ENCODE data around the gene GBP5. TPM values are rescaled to one million over a fixed set of nuclear protein-coding genes. Genes with fewer than 3 reads are reported as not detected.
"Not testable (repeated sequence)": the region's sequence is repeated elsewhere in the genome, so short reads cannot be mapped to it uniquely, and the experiment has no call there.

Gene GBP5
- total RNA-seq, 1 donor, result 26.4 TPM

DNA sequence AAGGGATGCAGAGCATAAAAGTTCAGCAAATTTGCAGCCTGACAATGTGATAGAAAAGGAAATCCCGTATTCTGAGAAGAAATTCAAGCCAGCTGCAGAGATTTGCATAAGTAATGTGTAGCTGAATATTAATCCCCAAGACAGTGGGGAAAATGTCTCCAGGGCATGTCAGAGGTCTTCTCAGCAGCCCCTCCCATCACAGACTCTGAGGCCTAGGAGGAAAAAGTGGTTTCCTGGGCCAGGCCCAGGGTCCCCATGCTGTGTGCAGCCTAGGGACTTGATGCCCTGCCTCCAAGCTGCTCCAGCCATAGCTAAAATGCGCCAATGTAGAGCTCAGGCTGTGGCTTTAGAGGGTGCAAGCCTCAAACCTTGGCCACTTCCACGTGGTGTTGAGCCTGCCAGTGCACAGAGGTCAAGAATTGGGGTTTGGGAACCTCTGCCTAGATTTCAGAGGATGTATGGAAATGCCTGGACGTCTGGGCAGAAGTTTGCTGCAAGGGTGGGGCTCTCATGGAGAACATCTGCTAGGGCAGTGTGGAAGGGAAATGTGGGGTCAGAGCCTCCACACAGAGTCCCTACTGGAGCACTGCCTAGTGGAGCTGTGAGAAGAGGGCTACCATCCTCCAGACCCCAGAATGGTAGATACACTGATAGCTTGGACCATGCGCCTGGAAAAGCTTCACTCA, 11.6 kb upstream of the GBP5 start:
- not testable (repeated sequence) for DNase-seq (ENCODE audit: low read depth in 2 of 3, low spot score in 2 of 3)

GRCh38 chr1:89280766-89281165, 8.1 kb upstream of the GBP5 start:
- DNase-seq (ENCODE audit: low read depth in 2 of 3, low spot score in 2 of 3), result no peak

- no peak for DNase-seq (ENCODE audit: low read depth in 2 of 3, low spot score in 2 of 3)
Observed at GRCh38 chr1:89279011-89279466, 6.4 kb upstream of the GBP5 start.

DNA sequence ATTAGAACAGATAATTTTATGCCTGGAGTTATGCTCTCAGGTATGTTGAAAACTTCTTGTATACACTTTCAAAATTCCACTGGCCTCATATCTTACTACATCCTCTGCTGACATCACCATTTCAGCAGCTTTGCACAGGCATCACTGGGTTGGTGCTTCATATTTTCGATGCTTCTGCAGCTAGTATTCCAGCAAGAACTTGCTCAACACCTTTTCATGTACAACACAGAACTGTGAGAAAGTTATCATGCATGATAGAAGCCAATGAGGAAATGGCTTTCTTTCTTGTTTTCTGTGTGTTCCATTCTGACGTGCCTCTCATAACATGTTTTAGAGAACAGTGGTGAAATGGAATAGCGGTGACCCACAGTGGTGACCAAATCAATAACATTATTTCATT, 5.1 kb upstream of the GBP5 start:
- DNase-seq (ENCODE audit: low read depth in 2 of 3, low spot score in 2 of 3), result no peak

- DNase-seq (ENCODE audit: low read depth in 2 of 3, low spot score in 2 of 3), result peak in 2 of 3 donors; percentile 55 to 71
Observed at GRCh38 chr1:89276690-89277089, 4.0 kb upstream of the GBP5 start.

DNA sequence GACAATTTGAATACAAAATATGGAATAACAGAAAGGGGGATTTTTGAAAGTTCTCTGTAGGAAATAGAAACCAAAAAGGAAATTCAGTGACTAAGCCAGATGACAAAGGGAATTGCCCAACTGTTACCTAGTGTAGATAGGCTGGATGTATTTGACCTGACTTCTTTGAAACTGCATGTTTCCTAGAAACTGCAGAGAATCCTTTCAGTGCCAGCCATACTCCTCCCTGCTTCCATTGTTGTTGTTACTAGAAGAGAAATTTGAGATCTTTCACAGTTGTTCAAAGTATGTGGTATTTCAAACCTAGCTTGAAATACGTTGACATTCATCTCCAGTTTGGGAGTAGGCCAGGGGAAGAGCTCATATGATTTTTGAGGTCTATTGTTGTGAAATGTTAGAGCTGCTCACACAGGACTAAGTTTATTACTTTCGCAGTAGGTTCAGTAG, 1.8 kb upstream of the GBP5 start:
- DNase-seq (ENCODE audit: low read depth in 2 of 3, low spot score in 2 of 3), result peak; percentile 23 to 72 (median 65)

DNA sequence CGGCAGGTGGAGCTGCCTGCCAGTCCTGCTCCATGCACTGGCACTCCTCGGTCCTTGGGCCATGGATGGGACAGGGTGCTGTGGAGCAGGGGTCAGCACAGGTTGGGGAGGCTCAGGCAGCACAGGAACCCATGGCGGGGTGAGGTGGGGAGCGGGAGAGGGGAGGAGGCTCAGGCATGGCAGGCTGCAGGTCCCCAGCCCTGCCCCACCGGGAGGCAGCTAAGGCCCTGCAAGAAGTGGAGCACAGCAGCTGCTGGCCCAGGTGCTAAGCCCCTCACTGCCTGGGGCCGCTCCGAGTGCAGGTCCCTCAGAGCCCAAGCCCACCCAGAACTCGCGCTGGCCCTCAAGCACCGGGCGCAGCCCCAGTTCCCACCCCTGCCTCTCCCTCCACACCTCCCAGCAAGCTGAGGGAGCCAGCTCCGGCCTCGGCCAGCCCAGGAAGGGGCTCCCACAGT, 691 bp upstream of the GBP5 start:
- DNase-seq (ENCODE audit: low read depth in 2 of 3, low spot score in 2 of 3), result no peak

DNA sequence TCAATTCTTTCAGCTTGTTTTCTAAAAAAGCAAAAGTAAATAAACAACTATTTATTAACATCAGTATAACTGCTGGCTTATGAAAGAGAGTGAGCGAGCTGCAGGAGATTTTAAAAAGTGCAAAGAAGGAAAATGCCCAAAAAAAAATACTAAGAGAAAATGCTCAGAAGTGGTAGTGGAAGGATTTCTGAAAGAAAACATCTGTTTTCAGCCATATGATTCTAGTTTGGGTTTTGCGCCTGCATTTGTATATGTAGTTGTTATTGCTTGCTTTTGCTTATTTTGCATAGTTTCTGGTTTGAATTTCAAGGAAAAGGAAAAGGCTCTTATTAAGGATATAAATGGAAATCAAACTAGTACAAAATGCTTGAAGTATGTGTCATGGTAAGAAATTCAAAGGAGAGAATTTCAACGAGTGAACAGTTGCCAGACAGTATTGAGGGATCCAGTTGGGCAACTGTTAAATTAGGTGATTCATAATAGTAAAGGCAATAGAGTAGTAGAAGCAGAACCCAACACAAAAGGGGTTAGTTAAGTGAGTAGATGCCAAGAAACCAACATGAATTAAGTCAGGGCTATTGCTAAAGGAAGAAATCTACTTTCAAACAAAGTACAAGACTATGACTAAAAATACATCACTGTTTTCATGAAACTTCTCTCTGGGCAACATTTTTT, 1.2 kb downstream of the GBP5 start:
- no peak for DNase-seq (ENCODE audit: low read depth in 2 of 3, low spot score in 2 of 3)

DNA sequence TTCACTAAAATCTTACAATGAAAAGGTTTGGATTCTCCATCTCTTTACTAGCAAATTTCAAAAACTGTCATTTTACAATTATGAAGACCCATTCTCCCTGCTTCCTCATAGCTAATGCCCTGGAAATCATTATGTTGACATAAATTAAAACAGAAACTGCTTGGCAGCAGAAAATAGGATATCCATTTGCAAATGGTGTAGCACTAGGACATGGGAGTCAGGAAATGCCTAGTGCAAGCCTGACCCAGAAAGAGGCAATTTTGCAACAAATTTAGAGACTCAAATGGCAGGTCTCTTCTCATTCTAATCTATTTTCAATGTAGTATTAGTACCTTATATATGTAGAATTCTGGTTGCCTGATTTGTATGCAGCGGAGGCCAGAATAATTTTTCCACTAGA, 2.2 kb downstream of the GBP5 start:
- DNase-seq (ENCODE audit: low read depth in 2 of 3, low spot score in 2 of 3), result no peak

DNA sequence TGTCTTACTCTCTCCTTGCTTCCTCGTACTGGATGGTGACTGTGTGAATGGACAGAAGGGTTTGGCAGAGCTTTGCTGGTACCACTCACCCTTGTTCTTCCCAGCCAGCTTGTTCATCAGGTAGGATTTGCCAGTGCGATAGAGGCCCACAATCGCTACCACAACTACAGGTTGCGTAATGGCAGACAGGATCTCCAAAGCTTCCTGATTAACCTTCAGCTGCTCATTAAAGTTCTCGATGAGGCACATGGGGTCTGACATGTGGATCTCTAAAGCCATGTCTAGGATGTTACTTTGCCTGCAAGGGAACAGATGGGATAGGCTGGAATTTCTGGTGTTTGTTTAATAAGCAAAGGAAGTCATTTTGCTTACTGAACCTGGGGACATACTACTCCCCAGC, 3.4 kb downstream of the GBP5 start:
- no peak for DNase-seq (ENCODE audit: low read depth in 2 of 3, low spot score in 2 of 3)

DNA sequence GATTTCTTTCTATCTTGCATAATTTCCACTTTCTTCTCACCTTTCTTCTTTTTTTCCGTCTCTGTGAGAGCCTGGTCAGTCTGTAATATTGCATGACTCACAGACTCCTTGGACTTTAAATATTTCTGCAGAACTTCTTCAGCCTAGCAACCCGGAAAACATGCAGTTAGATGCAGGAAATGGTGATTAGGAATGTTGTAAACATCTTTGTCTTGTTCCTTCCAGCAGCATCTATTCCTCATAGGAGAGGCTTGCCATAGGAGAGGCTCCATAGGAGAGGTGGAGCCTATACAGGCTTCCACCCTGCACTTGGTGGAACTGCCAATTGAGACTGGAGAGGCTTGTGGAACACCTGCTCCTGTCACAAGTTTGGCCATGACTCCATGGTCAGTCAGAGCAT, 10.0 kb downstream of the GBP5 start:
- DNase-seq (ENCODE audit: low read depth in 2 of 3, low spot score in 2 of 3), result no peak

DNA sequence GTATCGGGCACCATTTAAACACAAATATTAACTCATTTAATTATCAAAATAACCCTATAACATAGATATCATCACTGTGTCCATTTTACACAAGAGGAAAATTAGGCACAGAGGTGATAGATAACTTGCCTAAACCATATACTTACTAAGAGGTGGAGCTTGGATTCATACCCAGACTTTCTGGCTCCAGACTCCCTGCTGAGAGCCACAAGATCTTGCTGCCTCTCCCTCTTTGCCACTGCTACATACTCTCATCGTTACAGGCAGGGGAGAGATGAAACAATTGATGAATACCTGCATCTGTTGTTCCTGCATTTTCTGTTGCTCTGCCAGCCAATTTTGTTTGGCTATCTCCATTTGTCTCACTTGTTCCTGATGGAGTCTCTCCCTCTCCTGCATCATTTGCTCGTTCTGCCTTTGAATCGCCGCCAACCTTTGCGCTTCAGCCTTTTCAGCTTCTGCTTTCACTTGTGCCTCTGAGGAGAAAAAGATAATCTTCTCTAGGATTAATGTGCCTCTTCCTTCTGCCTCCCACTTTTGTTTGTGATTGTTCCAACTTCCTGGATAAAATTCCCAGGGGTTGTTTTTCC, 10.6 kb downstream of the GBP5 start:
- no peak for DNase-seq (ENCODE audit: low read depth in 2 of 3, low spot score in 2 of 3)

GRCh38 chr1:89260566-89261255, 11.9 kb downstream of the GBP5 start:
- no peak for DNase-seq (ENCODE audit: low read depth in 2 of 3, low spot score in 2 of 3)

- DNase-seq (ENCODE audit: low read depth in 2 of 3, low spot score in 2 of 3), result no peak
Observed at GRCh38 chr1:89260042-89260441, 12.6 kb downstream of the GBP5 start.

- DNase-seq (ENCODE audit: low read depth in 2 of 3, low spot score in 2 of 3), result peak in 1 of 3 donors; percentile 57
Observed at GRCh38 chr1:89259283-89259971, 13.2 kb downstream of the GBP5 start.

GRCh38 chr1:89257041-89257440, 15.6 kb downstream of the GBP5 start:
- DNase-seq (ENCODE audit: low read depth in 2 of 3, low spot score in 2 of 3), result no peak

- not testable (repeated sequence) for DNase-seq (ENCODE audit: low read depth in 2 of 3, low spot score in 2 of 3)
Observed at GRCh38 chr1:89255581-89255980, 17.1 kb downstream of the GBP5 start.

- DNase-seq (ENCODE audit: low read depth in 2 of 3, low spot score in 2 of 3), result no peak
Observed at GRCh38 chr1:89254658-89255287, 17.9 kb downstream of the GBP5 start.

GRCh38 chr1:89243046-89243445, 29.6 kb downstream of the GBP5 start:
- DNase-seq (ENCODE audit: low read depth in 2 of 3, low spot score in 2 of 3), result no peak
